Stimulated activated CD4-positive, alpha-beta T cell treated with anti-CD3 and anti-CD28 coated beads, TNF-alpha, amount 100 ng/mL, for 1 hour (primary cell): ENCODE data around the gene NHSL2.

Experiments used
- DNase-seq, 3 donors: peaks; one replicate each; pipeline ENCODE4 v3.0.0-alpha.2; 2020; ENCODE audit warnings: low read depth in 3 of 3, low spot score in 1 of 3

NHSL2 gene

DNA sequence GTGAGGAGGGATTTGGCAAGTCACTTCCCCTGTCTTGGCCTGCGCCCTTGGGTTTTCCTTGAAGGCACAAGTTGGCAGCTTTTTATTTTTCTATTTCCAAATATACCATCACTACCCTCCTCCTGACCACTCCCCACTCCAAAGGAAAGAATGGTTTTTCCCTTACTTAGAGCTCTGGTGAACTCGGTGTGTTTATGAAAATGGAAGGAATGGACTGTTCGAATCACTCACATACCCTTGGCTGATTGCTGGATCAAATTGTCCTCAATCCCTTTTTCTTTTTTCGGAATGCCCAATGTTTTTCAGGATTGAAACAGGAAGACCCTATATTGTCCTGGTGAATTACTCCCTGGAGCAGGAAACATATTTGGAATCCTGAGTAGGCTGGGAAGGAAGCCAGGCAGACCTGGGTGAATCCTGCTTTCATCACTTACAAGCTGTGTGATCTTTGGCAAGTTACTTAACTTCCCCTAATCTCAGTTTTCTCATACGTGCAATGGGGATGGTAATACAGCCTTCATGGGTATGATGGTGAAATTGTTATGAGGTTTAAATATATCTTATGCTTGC lies 150.4 kb downstream of the NHSL2 start:
- no peak for DNase-seq

DNA sequence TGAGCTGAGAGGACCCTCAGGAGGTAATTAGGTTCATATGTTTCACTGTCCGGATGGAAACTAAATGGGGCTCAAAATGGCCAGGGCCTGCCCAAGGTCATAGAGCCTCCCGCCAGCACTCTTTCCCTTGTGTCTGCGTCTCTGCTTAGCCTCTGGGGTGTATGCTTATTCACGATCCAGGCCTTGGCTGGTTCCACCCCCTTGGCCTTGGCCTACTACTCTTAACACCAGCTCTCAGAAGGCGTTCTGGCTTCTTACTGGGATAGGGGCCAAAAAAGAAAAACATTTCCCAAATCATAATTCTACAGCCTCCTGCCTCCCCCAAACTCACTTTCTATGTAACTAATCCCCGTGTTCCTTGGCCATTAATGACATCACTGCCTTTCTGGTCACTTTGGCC lies 152.3 kb downstream of the NHSL2 start:
- DNase-seq = no peak

DNA sequence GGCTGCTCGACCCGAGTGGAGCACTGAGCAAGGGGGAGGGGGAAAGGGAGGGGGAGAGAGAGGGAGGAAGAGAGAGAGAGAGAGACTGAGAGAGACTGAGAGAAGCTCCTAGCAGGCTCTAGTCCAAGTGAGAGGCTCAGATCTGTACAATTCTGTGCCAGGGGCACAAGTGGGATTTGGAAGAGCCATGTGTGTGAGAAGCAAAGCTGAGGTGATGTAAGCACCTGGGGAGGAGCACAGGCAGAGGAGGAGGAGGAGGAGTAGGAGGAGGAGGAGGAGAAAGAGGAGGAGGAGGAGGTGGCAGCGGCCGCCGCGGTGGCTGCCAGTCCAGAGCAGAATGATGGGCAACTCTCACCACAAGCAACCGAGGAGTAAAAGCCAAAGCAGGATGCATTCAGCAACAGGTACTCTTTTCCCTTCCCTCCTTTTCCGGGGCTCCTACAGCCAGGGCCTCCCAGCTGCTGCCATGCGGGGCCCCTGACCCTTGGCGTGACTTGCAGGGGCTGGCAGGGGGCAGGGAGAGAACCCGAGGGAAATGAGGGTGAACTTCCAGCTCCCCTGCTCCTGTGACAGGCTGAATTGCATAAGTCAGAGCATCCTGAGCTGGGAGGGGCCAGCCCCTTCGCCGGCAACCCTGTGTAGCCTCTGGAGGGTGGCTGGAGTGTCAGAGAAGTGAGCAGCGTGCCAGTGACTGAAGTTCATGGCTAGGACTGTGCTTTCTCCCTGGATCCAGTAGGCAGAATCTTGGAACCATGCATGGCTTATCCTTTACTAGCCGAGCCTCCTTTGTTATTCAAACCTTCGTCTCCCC lies 158.9 kb downstream of the NHSL2 start:
- no peak for DNase-seq

DNA sequence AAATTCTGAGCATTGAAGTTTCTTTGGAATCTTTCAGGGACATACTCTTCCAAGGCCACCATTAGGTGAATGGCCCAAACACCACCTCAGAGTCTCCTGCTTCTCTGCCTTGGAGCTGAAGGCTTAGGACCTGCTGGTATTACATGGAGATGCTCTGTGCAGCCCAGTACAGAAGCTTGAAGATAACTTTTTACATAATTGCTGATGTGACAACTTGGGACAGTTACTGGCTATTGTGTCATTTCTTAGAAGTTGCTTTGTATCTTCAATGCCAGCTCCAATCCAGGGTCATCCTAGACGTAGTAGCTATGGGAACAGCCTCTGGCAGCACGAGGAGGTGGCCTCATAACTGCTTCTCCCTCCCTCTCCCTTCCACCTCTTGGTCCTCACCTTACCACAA lies 160.6 kb downstream of the NHSL2 start:
- no peak for DNase-seq

DNA sequence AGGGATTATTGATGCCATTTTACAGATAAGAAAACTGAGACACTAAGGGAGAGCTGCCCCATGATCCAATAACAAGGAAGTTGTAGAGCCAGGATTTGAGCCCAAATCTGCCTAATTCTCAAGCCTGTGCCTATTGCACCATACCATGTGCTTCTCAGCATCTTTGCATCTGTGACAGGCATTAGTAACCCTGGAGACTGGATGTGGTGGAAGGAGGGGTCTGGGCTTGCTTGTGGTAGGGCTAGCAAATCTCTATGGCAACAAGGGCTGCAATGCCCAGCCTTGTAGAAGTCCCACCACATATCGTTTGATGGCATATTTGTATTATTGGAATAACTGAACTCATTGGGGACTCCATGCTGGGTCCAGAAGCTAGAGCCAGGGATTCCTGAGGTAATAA lies 163.0 kb downstream of the NHSL2 start:
- no peak for DNase-seq

DNA sequence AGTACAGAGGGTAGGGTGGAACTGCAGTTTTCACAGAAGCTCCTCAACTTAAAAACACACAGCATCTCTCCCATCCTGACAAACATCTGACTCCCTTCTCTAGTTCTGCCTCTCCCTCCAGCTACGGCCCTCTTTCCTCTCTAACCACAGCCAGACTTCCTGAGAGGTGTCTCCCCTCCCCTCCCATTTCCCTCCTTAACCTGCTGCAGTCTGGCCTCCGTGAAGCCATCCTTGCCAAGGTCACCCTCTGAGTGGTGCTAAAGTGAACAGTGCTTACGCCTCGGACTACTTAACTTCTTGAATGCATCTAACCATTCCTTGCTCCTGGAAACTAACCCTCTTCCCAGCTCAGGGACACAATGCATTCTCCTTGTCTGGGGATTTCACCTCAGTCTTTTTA lies 167.8 kb downstream of the NHSL2 start:
- DNase-seq = no peak

DNA sequence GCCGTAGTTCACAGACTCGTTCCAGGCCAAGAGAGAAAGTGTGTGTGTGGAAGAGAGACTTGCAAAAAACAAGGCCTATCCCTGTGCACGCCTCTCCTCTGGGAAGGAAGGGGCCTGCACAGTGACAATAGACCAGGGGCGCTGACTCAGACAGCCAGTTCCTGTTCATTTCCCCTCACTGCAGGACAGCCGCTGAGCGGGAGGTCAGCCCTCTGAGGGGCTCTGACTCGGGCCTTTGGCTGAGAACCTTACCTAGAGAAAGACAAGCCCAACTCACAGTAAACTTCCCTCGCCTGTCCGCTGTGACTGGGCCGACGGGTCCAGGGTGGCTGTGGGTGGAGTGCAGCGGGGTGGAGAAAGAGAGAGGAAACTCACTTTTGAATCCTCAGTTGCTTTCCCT lies 169.0 kb downstream of the NHSL2 start:
- DNase-seq = no peak

DNA sequence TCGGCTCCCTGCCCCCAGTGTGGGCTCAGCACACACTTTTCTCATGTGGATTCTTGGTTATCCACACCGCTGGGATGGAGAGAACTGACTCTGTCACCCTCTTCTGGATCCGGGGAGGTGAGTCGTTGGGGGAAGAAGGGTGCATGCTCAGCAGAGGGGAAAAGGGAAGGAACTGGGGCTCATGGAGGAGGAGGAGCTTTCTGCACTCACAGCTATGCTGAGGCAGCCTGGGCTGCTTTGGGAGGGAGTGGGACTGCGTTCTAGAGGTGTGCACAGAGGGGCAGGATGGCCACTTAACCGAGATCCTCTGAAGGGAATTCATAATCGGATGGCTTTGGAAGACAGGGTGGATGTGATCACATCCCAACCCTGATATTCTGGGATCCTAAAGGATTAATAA lies 169.5 kb downstream of the NHSL2 start:
- no peak for DNase-seq

DNA sequence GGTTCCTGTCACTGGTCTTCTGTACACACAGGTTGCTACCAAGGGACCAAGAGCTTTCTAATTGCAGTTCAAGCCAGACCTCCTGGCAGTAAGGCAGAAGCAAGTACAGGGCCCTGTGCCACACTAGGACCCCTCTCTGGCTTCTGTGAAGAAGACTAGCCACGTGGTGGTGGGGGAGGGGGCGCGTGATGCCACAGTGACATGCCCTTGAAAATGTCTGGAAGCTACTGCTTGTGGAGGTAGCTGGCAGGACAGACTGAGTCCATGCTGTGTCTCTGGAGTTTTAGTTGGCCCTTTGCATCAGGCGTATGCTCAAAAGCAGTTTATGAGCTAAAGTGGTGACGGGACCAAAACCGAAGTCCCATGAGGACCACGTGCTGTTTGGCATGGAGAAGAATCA lies 170.2 kb downstream of the NHSL2 start:
- no peak for DNase-seq

DNA sequence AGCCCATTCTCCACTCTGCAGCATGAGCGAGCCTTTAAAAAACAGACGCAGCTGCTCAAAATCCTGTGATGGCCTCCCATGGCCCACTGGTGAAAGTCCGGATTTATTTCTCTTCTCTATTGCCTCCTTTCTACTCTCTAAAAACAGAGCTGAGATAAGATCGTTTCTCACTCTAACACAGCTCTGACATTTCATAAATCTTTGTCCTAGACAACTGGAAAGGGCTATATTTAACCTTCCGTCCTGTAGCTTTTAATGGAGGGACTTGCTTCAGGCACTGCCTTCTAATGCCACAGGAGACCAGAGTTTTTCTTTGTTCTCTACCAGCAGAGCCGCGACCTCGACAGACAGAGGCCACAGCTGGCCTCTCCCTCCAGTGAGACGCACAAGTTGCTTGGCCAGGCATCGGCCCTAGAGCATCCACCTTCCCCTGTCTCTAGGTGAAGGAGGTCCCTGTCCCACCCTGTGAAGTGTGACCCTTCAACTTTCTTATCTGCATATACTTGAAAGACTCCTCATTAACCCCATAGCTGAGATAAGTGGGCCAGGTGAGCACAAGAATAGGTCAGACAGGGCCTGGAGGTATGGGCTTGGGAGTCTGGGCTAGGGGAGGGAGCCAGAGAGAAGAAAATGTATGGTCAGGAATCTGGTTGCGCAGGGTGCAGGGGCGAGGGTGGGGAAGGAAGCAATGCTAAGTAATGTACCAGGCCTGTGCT lies 171.1 kb downstream of the NHSL2 start:
- DNase-seq = no peak

DNA sequence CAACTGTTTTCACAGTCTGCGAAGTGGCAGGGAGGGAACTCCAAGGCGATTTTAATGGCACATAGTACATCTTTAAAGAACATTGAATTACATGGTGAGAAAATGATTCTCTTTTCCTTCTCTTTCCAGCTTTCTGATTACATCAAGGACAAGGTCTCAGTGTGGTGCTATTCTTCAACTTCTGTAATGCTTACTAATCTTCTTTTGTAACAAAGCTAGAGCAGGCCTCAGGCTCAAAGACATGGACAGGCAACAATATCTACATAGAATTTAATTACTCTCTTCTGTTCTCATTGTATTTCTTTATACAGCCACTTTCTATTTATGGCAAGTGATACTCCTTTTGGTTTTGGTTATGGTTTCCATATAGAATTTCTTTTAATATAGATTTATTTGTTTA lies 172.6 kb downstream of the NHSL2 start:
- no peak for DNase-seq

DNA sequence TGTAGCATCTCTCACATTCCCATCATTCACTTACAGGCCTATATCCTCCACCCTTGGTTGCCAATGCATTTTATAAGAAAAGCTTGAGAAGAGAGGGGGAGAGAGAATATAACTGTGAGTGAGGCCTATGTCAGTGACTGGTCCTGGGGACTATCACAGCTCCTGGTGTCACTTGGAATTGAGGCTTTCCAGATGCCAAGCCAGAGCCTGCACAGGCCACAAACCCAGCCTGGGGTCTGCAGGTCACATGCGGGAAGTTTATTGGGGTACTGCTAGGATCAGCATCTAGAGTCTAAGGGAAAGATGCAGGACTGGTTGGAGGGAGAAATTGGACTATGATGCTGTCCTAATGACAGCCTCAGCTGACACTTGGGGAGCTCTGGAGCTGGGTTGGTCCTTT lies 173.5 kb downstream of the NHSL2 start:
- DNase-seq = no peak

DNA sequence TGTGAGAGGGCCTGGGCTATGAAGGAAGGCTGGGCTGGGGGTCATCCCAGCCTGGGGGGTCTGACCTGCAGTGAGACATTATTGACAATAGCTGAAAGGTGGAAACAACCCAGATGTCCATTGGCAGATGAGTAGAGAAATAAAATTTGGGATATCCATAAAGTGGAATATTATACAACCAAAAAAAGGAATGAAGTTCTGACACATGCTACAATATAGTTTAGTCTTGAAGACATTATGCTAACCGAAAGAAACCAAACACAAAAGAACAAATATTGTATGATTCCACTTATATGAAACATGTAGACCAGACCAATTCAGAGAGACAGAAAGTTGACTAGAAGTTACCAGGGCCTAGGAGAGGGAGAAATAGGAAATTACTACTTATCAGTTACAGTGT lies 176.3 kb downstream of the NHSL2 start:
- DNase-seq = no peak

DNA sequence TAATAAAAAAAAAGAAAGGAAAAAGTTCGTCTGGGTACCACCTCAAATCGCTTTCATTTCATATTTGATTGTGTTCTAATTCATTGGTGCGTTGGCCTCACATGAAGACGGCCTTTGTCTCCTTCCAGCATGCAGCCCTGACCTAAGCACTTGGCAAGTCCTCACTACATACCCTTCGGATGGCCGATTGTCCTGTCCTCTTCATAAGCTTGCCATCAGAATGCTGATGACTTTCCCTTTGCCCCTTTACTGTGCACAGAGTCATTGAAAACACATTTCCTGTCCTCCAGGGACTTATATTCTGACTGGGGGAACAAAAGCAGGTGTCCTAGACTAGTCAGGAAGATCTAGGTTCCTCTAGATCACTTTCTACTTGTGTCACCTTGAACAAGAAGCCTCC lies 178.1 kb downstream of the NHSL2 start:
- DNase-seq = no peak

DNA sequence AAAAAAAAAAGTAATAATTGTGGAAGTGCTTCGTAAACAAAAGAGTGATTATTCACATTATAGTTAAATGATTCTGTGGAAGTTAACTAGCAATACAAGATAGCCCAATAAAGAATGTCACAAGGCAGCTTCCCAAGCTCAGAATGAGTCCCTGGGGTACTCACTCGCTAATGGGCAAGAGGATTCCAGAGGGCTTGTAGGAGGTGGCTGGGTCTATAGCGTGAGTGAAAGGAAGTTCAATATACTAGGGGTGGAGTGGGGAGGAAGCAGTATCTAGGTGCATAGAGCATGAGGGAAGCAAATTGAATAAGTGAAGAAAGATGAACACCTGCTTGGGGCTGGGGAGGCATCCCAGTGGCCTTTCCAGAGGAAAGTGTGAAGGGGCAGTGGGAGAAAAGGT lies 178.6 kb downstream of the NHSL2 start:
- DNase-seq = no peak

DNA sequence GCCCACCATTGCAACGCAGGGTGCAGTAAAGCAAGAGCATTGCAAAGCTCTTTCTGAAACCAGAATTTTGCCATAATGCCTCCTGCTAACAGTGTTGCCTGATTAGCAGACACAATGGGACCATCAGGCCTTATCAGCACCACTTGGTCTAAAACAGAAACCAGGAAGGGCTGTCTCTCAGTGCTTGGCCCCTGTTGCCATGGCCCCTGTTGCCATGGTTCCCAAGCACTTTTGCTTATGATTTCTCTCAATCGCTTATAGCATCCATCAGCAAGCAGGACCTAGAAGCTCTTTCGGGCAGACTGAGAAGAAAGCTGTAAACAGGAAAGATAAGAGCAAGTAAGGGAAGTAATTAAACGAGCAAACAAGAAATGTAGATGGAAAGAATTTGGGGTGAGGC lies 184.2 kb downstream of the NHSL2 start:
- peak in 2 of 3 donors; percentile 27 to 29 for DNase-seq

DNA sequence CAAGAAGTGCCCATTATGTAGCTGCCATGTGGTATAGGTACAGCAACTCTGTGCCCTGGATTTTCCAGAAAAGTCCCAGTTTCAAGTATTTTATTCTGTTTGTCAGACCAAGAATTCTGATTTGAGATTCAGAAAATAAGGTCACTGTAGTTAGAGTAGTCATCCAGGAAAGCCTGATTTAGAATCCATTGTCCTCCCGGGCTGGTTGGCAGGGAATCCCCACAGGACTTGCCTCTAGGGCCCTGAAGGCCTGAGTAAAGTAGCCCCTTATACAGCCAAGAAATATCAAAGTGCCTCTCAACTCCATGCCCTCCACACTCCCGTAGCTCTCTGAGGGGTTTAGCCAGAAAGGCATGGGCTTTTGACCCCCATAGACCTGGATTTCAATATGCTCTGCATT lies 184.7 kb downstream of the NHSL2 start:
- no peak for DNase-seq

DNA sequence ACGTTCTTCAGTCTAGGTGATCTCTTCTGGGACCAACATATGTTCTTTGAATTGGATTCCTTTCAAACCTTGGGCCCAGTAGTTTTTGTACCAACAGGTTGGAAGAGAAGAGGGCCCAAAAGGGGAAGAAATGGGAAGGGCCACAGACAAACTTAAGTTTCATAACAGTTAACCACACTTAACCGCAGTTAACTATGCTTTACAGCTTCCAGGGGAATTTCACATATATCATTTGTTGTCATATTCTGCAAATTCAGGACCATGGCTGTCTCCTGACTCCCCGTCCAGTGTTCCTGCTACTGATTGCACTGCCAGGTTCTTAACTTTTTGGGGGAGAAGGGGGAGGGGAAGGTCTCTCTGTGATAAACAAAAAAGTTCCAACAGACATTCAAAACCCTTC lies 186.5 kb downstream of the NHSL2 start:
- no peak for DNase-seq

DNA sequence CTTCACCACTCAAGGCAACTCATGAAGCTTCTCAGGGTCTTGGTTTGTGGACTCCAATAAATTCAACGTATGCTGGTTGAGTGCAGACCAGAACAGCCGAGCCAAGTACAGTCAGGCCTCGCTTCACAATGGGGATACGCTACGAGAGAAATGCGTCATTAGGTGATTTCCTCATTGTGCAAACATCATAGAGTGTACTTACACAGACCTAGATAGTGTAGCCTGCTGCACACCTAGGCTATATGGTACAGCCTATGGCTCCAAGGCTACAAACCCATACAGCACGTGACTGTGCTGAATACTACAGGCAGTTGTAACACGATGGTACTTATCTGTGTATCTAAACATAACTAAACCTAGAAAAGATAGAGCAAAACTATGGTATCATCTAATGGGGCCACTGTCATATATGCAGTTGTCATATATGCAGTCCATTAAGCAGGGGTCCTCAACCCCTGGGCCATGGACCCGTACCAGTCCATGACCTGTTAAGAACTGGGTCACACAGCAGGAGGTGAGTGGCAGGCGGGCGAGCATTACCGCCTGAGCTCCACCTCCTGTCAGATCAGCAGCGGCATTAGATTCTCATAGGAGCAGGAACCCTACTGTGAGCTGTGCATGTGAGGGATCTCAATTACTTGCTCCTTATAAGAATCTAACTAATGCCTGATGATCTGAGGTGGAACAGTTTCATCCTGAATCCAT lies 189.6 kb downstream of the NHSL2 start:
- no peak for DNase-seq

DNA sequence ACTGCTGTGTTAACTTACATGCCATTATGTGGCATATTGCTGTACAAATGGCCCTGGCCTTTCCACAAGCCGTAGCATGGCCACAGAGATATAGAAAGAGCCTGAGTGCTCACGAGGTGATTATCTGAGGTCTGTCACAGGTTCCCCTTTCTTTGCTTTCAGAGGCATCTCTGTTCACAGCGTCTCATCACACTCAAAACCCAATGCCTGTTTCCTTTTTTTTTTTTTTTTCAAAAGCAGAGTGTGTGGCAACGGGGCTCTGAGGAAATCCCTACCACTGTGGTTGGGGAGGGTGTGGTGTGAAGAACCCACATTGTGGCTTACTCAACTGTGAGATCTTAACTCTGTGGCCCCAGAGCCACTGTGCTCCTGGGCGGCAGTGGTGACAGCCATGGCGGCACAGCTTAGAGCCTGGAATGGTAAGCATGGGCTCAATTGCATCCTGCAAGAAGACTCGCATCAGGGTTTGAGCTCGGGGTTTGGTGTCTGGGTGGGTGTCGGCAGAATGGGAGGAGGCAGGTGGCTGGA lies 190.2 kb downstream of the NHSL2 start:
- peak in 1 of 3 donors; percentile 42 for DNase-seq

DNA sequence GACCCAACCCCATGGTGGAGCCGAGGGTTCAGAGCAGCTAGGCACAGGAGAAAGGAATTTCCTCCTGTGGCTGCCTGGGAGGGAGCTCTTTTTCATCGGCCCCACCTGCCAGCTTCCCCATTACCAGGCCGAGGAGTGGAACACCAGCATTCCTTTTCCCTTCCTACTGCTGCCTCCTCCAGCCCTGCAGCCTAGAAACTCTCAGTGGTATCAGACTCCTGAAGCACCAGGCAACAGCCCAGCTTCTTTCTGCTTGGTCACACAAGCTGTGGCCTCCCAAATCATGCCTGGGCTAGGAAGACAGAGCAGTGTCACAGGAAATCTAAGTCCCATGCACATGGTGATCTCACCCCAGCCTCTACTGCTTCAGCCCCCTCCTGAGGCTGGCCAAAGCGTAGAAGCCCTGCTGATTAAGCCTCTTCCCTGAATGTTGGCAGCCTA lies 191.0 kb downstream of the NHSL2 start:
- no peak for DNase-seq

DNA sequence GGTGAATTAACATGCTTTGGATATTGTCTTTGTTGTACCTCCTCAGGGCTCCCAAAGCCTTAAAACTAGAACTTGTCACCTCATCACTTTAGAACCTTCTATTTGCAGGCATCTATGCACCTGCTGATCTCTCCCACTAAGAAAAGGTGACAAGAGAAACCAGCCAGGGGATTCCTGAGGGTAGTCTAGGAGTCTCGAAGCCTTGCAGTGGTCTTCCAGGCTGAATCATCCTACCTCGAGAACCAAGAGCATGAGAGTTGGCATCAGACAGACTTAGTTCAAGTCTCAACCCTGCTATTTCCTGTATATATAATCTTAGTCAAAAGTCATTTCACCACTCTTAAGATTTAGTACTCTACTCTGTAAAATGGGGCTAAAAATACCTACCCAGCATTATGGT lies 191.5 kb downstream of the NHSL2 start:
- DNase-seq = no peak
